WERI-Rb-1 (cell line): ENCODE data around the gene RFC4.
"Not testable (repeated sequence)": the region's sequence is repeated elsewhere in the genome, so short reads cannot be mapped to it uniquely, and the experiment has no call there.

Experiments
- DNase-seq: peaks from one replicate; pipeline ENCODE4 v3.0.0-alpha.2; 2020
- H3K27ac ChIP-seq: fragments of 250-450 bp; sonication (Bioruptor Pico); 2 replicates; pipeline ENCODE4 v1.5.1; 2020; ENCODE audit warnings: mild to moderate bottlenecking, moderate library complexity
- H3K27me3 ChIP-seq: fragments of 250-450 bp; sonication (Bioruptor Pico); 2 replicates; pipeline ENCODE4 v1.5.1; 2021; ENCODE audit warnings: mild to moderate bottlenecking, low read depth, moderate library complexity; ENCODE audit not compliant: insufficient read depth, severe bottlenecking
- H3K36me3 ChIP-seq: fragments of 250-450 bp; sonication (Bioruptor Pico); 2 replicates; pipeline ENCODE4 v1.5.1; 2020; ENCODE audit warnings: mild to moderate bottlenecking, moderate library complexity
- H3K4me3 ChIP-seq: 2 replicates; pipeline ENCODE4 v1.5.1; 2011; ENCODE audit warnings: low read depth, mild to moderate bottlenecking, control low read depth, low read length
- H3K9me3 ChIP-seq: fragments of 250-450 bp; sonication (Bioruptor Pico); 2 replicates; pipeline ENCODE4 v1.5.1; 2021; ENCODE audit warnings: mild to moderate bottlenecking, moderate library complexity; ENCODE audit not compliant: severe bottlenecking
- TF ChIP-seq, protein P1 (sequence below): IDR thresholded peaks from 2 replicates; pipeline ENCODE4 v1.5.1; 2011; ENCODE audit warnings: low read depth, mild to moderate bottlenecking, control low read depth, inconsistent platforms, low read length

The RFC4 gene

GRCh38 chr3:186826410-186826975, 20.2 kb upstream of the RFC4 start:
- Histone ChIP-seq H3K4me3 (peak overlapping the region; percentile 62), H3K27ac (no peak overlapping the region), H3K27me3 (peaks cover 48% of the 10 kb centered on the region), H3K9me3 (no peaks in the 10 kb centered on the region), H3K36me3 (no peaks in the 10 kb centered on the region)
- TF ChIP-seq, protein P1, sequence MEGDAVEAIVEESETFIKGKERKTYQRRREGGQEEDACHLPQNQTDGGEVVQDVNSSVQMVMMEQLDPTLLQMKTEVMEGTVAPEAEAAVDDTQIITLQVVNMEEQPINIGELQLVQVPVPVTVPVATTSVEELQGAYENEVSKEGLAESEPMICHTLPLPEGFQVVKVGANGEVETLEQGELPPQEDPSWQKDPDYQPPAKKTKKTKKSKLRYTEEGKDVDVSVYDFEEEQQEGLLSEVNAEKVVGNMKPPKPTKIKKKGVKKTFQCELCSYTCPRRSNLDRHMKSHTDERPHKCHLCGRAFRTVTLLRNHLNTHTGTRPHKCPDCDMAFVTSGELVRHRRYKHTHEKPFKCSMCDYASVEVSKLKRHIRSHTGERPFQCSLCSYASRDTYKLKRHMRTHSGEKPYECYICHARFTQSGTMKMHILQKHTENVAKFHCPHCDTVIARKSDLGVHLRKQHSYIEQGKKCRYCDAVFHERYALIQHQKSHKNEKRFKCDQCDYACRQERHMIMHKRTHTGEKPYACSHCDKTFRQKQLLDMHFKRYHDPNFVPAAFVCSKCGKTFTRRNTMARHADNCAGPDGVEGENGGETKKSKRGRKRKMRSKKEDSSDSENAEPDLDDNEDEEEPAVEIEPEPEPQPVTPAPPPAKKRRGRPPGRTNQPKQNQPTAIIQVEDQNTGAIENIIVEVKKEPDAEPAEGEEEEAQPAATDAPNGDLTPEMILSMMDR: no peak
- DNase-seq: peak; percentile 38

DNA sequence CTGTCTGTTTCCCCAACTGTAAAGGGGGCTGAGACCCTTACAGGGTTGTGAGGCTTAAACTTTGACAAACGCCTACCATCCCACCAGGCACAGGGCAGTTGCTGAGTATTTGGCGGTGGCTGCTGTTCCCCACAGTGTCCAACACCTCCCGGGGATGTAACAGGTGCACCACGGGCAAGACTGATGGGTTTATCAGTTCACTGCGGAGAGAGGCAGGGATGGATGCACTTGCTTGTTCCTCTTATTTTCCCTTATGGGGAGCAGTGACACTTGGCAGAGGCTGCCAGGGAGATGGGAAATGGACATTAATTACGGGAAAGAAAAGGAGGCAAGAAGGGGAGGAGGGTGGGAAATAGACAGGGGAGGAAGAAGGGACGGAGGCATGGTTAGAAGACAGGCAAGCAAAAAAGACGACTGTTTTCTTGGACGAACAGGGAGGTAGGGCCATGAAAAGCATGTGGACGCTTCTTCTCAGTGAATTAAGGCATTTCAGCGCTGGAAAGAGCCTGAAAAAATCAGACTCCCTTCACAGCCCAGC, 19.7 kb upstream of the RFC4 start:
- TF ChIP-seq, protein P1: no peak
- H3K27ac ChIP-seq: no peak overlapping the region
- H3K27me3 ChIP-seq: peaks cover 42% of the 10 kb centered on the region
- H3K9me3 ChIP-seq: no peaks in the 10 kb centered on the region
- H3K36me3 ChIP-seq: no peaks in the 10 kb centered on the region
- no peak overlapping the region for H3K4me3 ChIP-seq
- no peak for DNase-seq

- no peak overlapping the region for H3K4me3 ChIP-seq
- H3K36me3 ChIP-seq: no peaks in the 10 kb centered on the region
- H3K27ac ChIP-seq: no peak overlapping the region
- DNase-seq: peak; percentile 38
- TF ChIP-seq, protein P1: no peak
- peaks cover 39% of the 10 kb centered on the region for H3K27me3 ChIP-seq
- no peaks in the 10 kb centered on the region for H3K9me3 ChIP-seq
These were observed 19.1 kb upstream of the RFC4 start for GRCh38 chr3:186825294-186825821.

DNA sequence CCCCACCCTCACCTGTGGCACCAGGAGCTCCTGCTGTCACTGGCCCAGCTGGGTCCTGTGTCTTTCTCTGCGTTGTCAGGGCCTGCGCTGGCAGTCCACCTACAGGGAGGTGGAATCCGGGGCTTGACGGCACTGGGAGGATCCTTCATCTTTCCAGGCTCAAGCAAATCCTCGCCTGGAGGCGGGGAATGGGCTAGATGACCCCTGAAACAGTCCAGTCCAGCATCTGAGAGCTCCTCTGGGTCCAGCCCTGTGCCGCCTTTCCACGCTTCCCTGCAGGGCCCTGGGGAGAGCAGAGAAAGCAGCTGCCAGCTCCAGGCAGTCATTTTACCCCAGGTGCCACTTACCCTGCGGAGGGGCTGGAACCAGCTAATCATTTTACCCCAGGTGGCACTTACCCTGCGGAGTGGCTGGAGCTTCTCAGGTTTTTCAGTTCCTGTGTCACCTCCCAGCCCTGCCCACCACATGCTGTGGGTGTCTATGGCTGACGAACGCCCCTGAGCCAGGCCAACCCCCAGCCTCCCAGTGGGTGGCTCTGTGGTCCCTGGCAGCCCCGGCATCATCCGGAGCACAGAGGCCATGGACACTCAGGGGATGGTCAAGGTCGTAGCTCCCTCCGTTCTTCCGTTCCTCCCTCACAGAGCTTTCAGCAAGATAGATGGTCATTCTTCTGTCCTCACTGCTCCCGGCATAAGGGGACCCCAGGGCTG, 18.3 kb upstream of the RFC4 start:
- Histone ChIP-seq H3K36me3 (no peaks in the 10 kb centered on the region), H3K27ac (no peak overlapping the region), H3K4me3 (no peak overlapping the region), H3K9me3 (no peaks in the 10 kb centered on the region), H3K27me3 (peaks cover 32% of the 10 kb centered on the region)
- DNase-seq: no peak
- TF ChIP-seq, protein P1: no peak

DNA sequence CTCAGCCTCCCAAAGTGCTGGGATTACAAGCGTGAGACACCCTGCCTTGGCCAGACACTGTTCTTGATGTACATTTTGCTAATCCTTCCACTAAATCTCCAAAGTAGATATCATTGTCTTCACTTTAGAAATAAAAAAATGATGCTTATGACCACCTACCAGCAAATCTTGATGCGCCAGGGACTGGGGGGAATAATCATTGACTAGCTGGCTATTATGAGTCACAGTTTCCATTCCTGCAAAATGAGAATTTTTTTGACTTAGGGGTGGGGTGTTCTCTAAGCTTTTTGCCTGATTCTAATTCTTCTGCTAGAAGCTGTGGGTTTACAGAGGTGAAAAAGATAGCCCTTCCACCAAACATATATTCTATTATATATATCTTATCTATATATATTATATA, 17.1 kb upstream of the RFC4 start:
- no peak for DNase-seq
- Histone ChIP-seq H3K4me3 (no peak overlapping the region), H3K9me3 (no peaks in the 10 kb centered on the region), H3K27me3 (peaks cover 26% of the 10 kb centered on the region), H3K36me3 (no peaks in the 10 kb centered on the region), H3K27ac (no peak overlapping the region)
- TF ChIP-seq, protein P1: no peak

- not testable (repeated sequence) for H3K9me3 ChIP-seq, H3K4me3 ChIP-seq, H3K27ac ChIP-seq, DNase-seq, H3K36me3 ChIP-seq
- peaks cover 16% of the 10 kb centered on the region for H3K27me3 ChIP-seq
These were observed 16.1 kb upstream of the RFC4 start for GRCh38 chr3:186822388-186822759.
